ENCODE measurements around the gene DYNC1LI2.

DYNC1LI2 gene

GRCh38 chr16:66735891-66736290 is 15.5 kb downstream of the DYNC1LI2 start:
- no peak for DNase-seq

GRCh38 chr16:66731101-66731500 is 20.3 kb downstream of the DYNC1LI2 start:
- DNase-seq, result no peak

GRCh38 chr16:66728804-66729203 is 22.6 kb downstream of the DYNC1LI2 start:
- no peak for DNase-seq

GRCh38 chr16:66728117-66728787 is 23.2 kb downstream of the DYNC1LI2 start:
- DNase-seq, result peak; percentile 77

- no peak for DNase-seq
These were observed 30.6 kb downstream of the DYNC1LI2 start for GRCh38 chr16:66720766-66721165.

- no peak for DNase-seq
These were observed 32.2 kb downstream of the DYNC1LI2 start for GRCh38 chr16:66719246-66719645.

GRCh38 chr16:66717776-66718175 is 33.6 kb downstream of the DYNC1LI2 start:
- DNase-seq, result no peak

GRCh38 chr16:66717112-66717675 is 34.2 kb downstream of the DYNC1LI2 start:
- peak; percentile 29 for DNase-seq

GRCh38 chr16:66714654-66715307 is 36.6 kb downstream of the DYNC1LI2 start:
- DNase-seq, result no peak

GRCh38 chr16:66714062-66714461 is 37.3 kb downstream of the DYNC1LI2 start:
- DNase-seq, result no peak

GRCh38 chr16:66713076-66713475 is 38.3 kb downstream of the DYNC1LI2 start:
- no peak for DNase-seq

GRCh38 chr16:66712512-66712911 is 38.9 kb downstream of the DYNC1LI2 start:
- no peak for DNase-seq

GRCh38 chr16:66711581-66711980 is 39.8 kb downstream of the DYNC1LI2 start:
- DNase-seq, result no peak

GRCh38 chr16:66706506-66706880 is 44.9 kb downstream of the DYNC1LI2 start:
- DNase-seq, result peak; percentile 39

GRCh38 chr16:66705790-66706505 is 45.5 kb downstream of the DYNC1LI2 start:
- DNase-seq, result no peak

GRCh38 chr16:66703406-66704215 is 47.8 kb downstream of the DYNC1LI2 start:
- DNase-seq, result no peak

- no peak for DNase-seq
These were observed 49.9 kb downstream of the DYNC1LI2 start for GRCh38 chr16:66701516-66701915.

GRCh38 chr16:66701026-66701425 is 50.4 kb downstream of the DYNC1LI2 start:
- no peak for DNase-seq

- DNase-seq, result no peak
These were observed 51.5 kb downstream of the DYNC1LI2 start for GRCh38 chr16:66699898-66700297.

GRCh38 chr16:66698046-66698445 is 53.4 kb downstream of the DYNC1LI2 start:
- no peak for DNase-seq

- DNase-seq, result peak; percentile 89
These were observed 54.5 kb downstream of the DYNC1LI2 start, which contains the start of gene CMTM4 for GRCh38 chr16:66696669-66697630. Gene CMTM4 (minus strand): TSS chr16:66696743. CDS start chr16:66696525, 218 bp downstream.
